MV-4-11 (cell line): ENCODE measurements around the gene DAGLA.
"Not testable (repeated sequence)": the region's sequence is repeated elsewhere in the genome, so short reads cannot be mapped to it uniquely, and the experiment has no call there.

Source experiments
- DNase-seq: peaks from one replicate; lab custom pipeline; 2025; lab: John Stamatoyannopoulos, UW

Gene DAGLA

GRCh38 chr11:61679893-61680621 lies at the start of gene DAGLA:
DAGLA (plus strand) TSS chr11:61680391; CDS start chr11:61720156, 39,765 bp downstream.
- DNase-seq: peak; percentile 83

GRCh38 chr11:61632096-61632495 lies 48.1 kb upstream of the DAGLA start:
- DNase-seq: no peak

GRCh38 chr11:61635304-61635703 lies 44.9 kb upstream of the DAGLA start:
- DNase-seq: no peak

GRCh38 chr11:61635787-61636186 lies 44.4 kb upstream of the DAGLA start:
- DNase-seq: no peak

- DNase-seq: no peak
Observed at GRCh38 chr11:61636676-61637075, 43.5 kb upstream of the DAGLA start.

- DNase-seq: peak; percentile 99
Observed at GRCh38 chr11:61637277-61637676, 42.9 kb upstream of the DAGLA start.

- peak; percentile 18 for DNase-seq
Observed at GRCh38 chr11:61639816-61640443, 40.3 kb upstream of the DAGLA start.

- DNase-seq: no peak
Observed at GRCh38 chr11:61642162-61642561, 38.0 kb upstream of the DAGLA start.

- peak; percentile 90 for DNase-seq
Observed at GRCh38 chr11:61645179-61645868, 34.9 kb upstream of the DAGLA start.

GRCh38 chr11:61647529-61647928 lies 32.7 kb upstream of the DAGLA start:
- DNase-seq: no peak

GRCh38 chr11:61650781-61651571 lies 29.2 kb upstream of the DAGLA start:
- DNase-seq: no peak

GRCh38 chr11:61652135-61652534 lies 28.1 kb upstream of the DAGLA start:
- DNase-seq: no peak

- peak; percentile 92 for DNase-seq
Observed at GRCh38 chr11:61654397-61654829, 25.8 kb upstream of the DAGLA start.

- peak; percentile 5 for DNase-seq
Observed at GRCh38 chr11:61655266-61656159, 24.7 kb upstream of the DAGLA start.

GRCh38 chr11:61656347-61657077 lies 23.7 kb upstream of the DAGLA start:
- DNase-seq: no peak

- no peak for DNase-seq
Observed at GRCh38 chr11:61657566-61658290, 22.5 kb upstream of the DAGLA start.

GRCh38 chr11:61659413-61660196 lies 20.6 kb upstream of the DAGLA start:
- DNase-seq: peak; percentile 14

- not testable (repeated sequence) for DNase-seq
Observed at GRCh38 chr11:61660997-61661396, 19.2 kb upstream of the DAGLA start.
